HG03097 (cell line): ENCODE results near the gene DOCK1.

Source experiments
- ATAC-seq: cut with Tn5 transposase; IDR thresholded peaks from one replicate; pipeline ENCODE4 v1.9.1; 2021; ENCODE audit not compliant: unreplicated experiment, low FRiP score

Gene DOCK1

GRCh38 chr10:127405221-127405620 is 500.0 kb downstream of the DOCK1 start:
- no peak for ATAC-seq

DNA sequence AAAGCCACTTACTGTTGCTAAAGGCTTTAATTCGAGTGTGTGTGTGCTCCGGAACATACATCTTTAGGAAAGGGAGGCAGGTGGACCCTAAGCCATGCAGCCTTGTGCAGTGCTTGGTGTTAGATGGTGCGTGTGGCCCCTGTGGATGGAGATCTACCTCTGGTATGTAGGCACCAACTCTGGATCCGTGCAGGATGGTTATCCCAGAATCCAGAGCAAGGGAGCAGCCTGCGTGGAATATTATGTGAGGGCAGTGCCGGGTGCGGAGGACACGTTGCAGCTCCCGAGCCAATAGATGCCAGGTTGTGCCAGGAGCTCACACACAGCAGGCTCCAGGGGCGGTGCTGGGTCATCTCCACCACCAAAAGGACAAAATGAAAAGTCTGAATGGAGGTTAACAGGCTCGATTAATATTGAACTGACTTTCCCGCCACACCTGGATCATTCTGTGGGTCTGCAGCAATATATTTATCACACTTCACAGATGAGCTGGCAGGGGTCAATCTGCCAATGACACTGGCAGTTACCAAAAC is 500.9 kb downstream of the DOCK1 start:
- ATAC-seq = no peak

GRCh38 chr10:127407551-127407950 is 502.3 kb downstream of the DOCK1 start:
- no peak for ATAC-seq

DNA sequence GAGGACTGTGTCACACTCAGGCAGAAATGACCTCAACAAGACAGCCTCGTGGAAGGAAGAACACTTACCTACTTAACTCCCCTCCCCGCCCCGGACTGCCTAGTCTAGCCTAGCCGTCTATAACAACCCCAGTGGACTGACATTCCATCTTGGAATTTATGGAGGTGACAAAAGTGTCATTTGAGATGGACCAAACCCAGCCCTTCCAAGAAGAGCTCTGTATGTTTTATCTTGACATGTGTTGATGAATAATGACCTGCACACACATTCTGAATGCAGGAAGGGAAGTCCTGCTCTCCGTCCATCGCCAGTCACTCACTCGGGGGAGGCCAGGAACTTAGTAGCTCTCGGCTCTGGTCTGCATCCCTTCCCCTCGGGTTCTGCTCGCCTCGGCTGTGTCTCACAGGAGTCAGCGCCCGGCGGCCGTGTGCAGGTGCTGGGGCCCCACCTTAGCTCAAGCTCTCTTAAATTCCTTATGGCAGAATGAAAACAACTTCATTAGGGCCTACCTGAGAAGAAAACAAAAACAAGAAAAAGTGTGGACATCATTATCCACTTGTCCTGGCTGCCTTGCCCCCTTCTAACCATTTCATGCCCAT is 503.0 kb downstream of the DOCK1 start:
- ATAC-seq = no peak

DNA sequence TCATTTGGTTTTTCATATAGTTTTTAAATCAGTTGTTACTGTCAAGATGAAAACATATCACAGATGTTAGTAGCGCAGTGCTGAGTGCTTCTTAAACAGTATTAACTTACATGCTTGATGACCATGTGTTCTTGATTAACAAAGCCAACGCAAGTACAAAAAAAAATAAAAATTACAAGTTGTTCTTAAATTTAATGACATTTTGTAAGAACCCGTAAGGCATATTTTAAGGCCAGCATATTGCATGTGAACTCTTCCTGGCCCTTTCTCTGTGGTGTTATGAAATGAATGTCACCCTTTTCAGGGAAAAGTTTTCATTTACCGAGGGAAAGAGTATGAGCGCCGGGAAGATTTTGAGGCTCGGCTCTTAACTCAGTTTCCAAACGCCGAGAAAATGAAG is 503.5 kb downstream of the DOCK1 start:
- ATAC-seq = no peak

DNA sequence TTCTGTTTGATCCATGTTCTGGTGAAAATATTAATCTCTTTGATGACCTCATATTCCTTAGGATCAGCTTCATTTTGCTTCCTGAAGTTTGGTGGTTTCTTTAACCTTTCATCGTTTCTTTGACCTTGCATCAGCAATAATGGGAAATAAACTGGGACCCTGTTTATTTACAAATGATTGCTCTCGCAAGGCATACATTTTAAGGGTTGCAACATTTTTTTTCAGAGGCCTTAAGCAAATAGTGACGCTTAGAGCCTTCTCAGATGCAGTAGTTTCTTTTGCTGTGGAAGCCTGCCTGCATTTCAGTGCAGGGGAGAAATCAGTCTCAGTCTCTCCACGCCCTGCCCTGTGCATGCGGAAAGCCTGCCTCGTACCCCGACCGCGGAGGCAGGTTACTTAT is 504.8 kb downstream of the DOCK1 start:
- no peak for ATAC-seq

- no peak for ATAC-seq
Measured at GRCh38 chr10:127411062-127411461, 505.8 kb downstream of the DOCK1 start.

DNA sequence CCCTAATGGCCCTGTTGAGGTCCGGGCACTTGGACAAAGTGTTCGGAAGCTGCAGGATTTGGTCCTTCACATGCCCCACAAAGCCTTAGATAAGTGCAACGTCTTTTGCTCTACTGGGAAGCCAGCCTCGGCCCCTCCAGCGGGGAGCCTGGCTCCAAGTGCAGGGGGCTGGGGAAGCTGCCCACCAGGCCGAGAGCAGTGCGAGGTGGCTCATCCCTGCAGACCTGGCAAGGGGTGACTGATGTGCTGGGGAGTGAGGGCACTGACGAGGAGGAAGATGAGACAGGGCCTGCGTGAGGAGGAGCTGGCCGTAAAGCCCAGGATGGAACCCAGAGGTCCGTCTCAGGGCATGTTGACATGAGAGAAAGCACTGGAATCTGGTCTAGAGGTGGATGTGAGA is 508.1 kb downstream of the DOCK1 start:
- no peak for ATAC-seq

DNA sequence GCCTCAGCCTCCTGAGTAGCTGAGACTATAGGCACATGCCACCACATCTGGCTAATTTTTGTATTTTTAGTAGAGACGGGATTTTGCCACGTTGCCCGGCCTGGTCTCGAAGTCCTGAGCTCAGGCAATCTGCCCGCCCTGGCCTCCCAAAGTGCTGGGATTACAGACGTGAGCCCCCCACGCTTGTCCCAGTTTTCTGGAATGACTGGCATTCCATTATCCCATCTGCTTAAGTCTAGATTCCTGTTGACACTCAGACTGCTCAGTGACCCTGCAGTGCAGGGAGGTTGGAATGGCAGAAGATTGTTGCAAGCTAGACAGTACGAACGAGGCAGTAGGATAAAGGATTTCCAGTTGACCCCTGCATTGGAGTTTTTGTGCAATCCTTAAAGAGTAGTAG is 508.8 kb downstream of the DOCK1 start:
- no peak for ATAC-seq

GRCh38 chr10:127415116-127415515 is 509.9 kb downstream of the DOCK1 start:
- no peak for ATAC-seq

- ATAC-seq = no peak
Measured at GRCh38 chr10:127415901-127416581, 510.8 kb downstream of the DOCK1 start.

GRCh38 chr10:127417031-127417430 is 511.8 kb downstream of the DOCK1 start:
- no peak for ATAC-seq

- no peak for ATAC-seq
Measured at GRCh38 chr10:127417686-127418401, 512.6 kb downstream of the DOCK1 start.

DNA sequence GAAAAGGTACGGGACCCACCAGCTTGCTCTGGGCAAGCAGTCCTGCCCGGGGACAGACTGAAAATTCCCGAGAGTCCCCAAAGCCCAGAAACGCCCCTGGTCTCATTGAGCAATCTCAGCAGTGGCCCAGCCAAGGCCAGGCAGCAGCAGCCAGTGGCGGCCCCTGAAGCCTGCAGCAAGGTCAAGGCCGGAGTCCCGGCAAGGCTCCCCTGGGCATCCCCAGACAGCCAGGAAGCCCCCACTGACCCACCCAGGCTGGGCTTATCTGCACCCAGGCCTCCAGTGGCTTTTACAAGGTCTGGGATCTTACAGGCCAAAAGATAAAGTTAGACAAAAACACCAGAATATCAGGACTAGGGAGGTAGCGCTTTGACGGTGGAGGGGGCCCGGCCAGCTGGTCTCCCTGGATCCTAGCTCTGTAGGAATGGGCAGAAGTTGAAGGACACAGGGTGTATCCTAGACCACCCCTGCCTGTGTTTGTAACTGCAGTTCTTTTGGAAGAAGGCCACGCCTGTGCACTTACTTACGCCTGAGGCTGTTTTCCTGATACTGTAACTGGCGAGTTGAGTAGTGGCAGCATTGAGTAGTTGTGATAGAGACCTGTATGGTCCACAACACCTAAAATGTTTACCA is 513.4 kb downstream of the DOCK1 start:
- no peak for ATAC-seq

DNA sequence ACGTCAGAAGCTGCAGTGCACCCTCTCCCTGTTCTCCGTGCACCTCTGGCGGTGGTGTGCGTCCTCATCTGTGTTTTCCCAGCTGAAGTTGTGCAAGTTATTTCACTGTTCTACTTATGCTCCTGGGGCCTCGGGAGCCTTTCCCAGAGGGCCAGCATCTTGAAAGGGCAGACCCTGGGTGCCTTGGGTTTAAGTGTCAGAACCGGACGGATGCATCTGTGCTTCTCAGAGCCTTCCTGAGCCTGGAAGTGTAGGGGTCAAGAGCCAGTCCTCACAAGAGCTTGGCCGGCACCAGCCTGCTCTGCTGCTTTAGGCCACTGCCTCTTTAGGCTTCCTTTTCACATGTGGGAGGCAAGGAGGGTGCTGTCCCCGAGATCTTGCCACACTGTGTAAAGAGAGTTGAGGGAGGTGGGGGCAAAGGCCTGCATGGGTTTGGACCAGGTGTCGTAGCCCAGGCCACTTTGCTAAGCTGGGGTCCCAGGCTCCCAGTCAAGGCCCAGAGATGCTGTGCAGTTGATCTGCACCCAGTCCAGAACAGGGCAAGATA is 515.0 kb downstream of the DOCK1 start:
- no peak for ATAC-seq

GRCh38 chr10:127423218-127423915 is 518.1 kb downstream of the DOCK1 start:
- no peak for ATAC-seq

- no peak for ATAC-seq
Measured at GRCh38 chr10:127424594-127425264, 519.5 kb downstream of the DOCK1 start.

GRCh38 chr10:127426746-127427145 is 521.5 kb downstream of the DOCK1 start:
- ATAC-seq = no peak

GRCh38 chr10:127427926-127428325 is 522.7 kb downstream of the DOCK1 start:
- ATAC-seq = no peak
